NK-92 treated with Interleukin-12 subunit alpha and Interleukin-12 subunit beta, amount 100 ng/mL, for 24 hours (cell line): ENCODE data around the gene KNDC1.
"Not testable (repeated sequence)": the region's sequence is repeated elsewhere in the genome, so short reads cannot be mapped to it uniquely, and the experiment has no call there.

Source experiments
- DNase-seq: peaks from one replicate; lab custom pipeline; 2025; lab: John Stamatoyannopoulos, UW

Gene KNDC1

GRCh38 chr10:133141144-133141957 lies 18.7 kb upstream of the KNDC1 start:
- DNase-seq = no peak

- no peak for DNase-seq
Measured at GRCh38 chr10:133141958-133142340, 18.1 kb upstream of the KNDC1 start.

- DNase-seq = no peak
Measured at GRCh38 chr10:133142523-133143199, 17.4 kb upstream of the KNDC1 start.

- DNase-seq = no peak
Measured at GRCh38 chr10:133143200-133143533, 16.9 kb upstream of the KNDC1 start.

- no peak for DNase-seq
Measured at GRCh38 chr10:133143546-133143945, 16.5 kb upstream of the KNDC1 start.

GRCh38 chr10:133144771-133145170 lies 15.2 kb upstream of the KNDC1 start:
- no peak for DNase-seq

GRCh38 chr10:133150226-133150625 lies 9.8 kb upstream of the KNDC1 start:
- DNase-seq = no peak

- no peak for DNase-seq
Measured at GRCh38 chr10:133150656-133151055, 9.4 kb upstream of the KNDC1 start.

- not testable (repeated sequence) for DNase-seq
Measured at GRCh38 chr10:133151071-133151470, 8.9 kb upstream of the KNDC1 start.

- no peak for DNase-seq
Measured at GRCh38 chr10:133151543-133151972, 8.5 kb upstream of the KNDC1 start.

- no peak for DNase-seq
Measured at GRCh38 chr10:133154411-133154810, 5.6 kb upstream of the KNDC1 start.

GRCh38 chr10:133154996-133155778 lies 4.8 kb upstream of the KNDC1 start:
- no peak for DNase-seq

- DNase-seq = no peak
Measured at GRCh38 chr10:133156674-133157579, 3.1 kb upstream of the KNDC1 start.

- DNase-seq = no peak
Measured at GRCh38 chr10:133157662-133158436, 2.2 kb upstream of the KNDC1 start.

GRCh38 chr10:133158437-133158755 lies 1.6 kb upstream of the KNDC1 start:
- DNase-seq = no peak

- DNase-seq = no peak
Measured at GRCh38 chr10:133158756-133159610, 1.0 kb upstream of the KNDC1 start.

- DNase-seq = no peak
Measured at GRCh38 chr10:133159611-133159949, 439 bp upstream of the KNDC1 start.

GRCh38 chr10:133160826-133161471 lies 930 bp downstream of the KNDC1 start:
- no peak for DNase-seq

- no peak for DNase-seq
Measured at GRCh38 chr10:133161486-133162109, 1.6 kb downstream of the KNDC1 start.
